K562 (cell line): ENCODE data around the gene MMRN2. TPM values are rescaled to one million over a fixed set of nuclear protein-coding genes. Genes with fewer than 3 reads are reported as not detected.

Experiments used
- ARID1B ChIP-seq: fragments of 450-650 bp; IDR thresholded peaks from 2 replicates; pipeline ENCODE4 v1.6.1; 2016; ENCODE audit warnings: antibody characterized with exemption, mild to moderate bottlenecking, inconsistent platforms
- FOXP1 ChIP-seq: sonication (generic); formaldehyde crosslinking; IDR thresholded peaks from 2 replicates; pipeline ENCODE4 v1.8.0; 2022; ENCODE audit warnings: mild to moderate bottlenecking, missing genetic modification reagents
- HDAC6 ChIP-seq: IDR thresholded peaks from 2 replicates; pipeline ENCODE4 v1.6.1; 2012; ENCODE audit warnings: low read depth, mild to moderate bottlenecking, control low read depth, inconsistent platforms, low read length, moderate library complexity
- HDAC8 ChIP-seq: fragments of 450-650 bp; IDR thresholded peaks from 2 replicates; pipeline ENCODE4 v1.6.1; 2016; ENCODE audit warnings: mild to moderate bottlenecking, missing genetic modification characterization, moderate library complexity, missing compliant biosample characterization
- MEF2A ChIP-seq: IDR thresholded peaks from 2 replicates; pipeline ENCODE4 v1.6.1; 2011; ENCODE audit warnings: low read depth, mild to moderate bottlenecking, low read length, moderate library complexity; ENCODE audit not compliant: control insufficient read depth
- RBFOX2 ChIP-seq: fragments of 200-400 bp; formaldehyde crosslinking; IDR thresholded peaks from 2 replicates; pipeline ENCODE4 v1.6.1; 2017; ENCODE audit warnings: low read depth, mild to moderate bottlenecking, low read length, moderate library complexity
- REST ChIP-seq, 2 experiments: fragments of 450-650 bp; formaldehyde crosslinking in 1 of 2; IDR thresholded peaks; 2 replicates each; pipeline versions ENCODE4 v1.4.0 to v1.6.1; 2014 to 2020; ENCODE audit warnings: mild to moderate bottlenecking in 2 of 2, borderline replicate concordance in 1 of 2, low read depth in 1 of 2
- SMC3 ChIP-seq: conservative IDR thresholded peaks from 2 replicates; pipeline ENCODE4 v1.6.1; 2011; ENCODE audit warnings: low read depth, low read length, improper control_type of control experiment; ENCODE audit not compliant: insufficient read depth
- SUPT5H ChIP-seq: fragments of 450-650 bp; IDR thresholded peaks from 2 replicates; pipeline ENCODE4 v1.6.1; 2016
- TFAP4 ChIP-seq: sonication (generic); formaldehyde crosslinking; IDR thresholded peaks from 2 replicates; pipeline ENCODE4 v1.8.0; 2022; ENCODE audit warnings: missing genetic modification reagents, mild to moderate bottlenecking, moderate library complexity, borderline replicate concordance
- VEZF1 ChIP-seq: fragments of 200-800 bp; sonication (Bioruptor generic); IDR thresholded peaks from 2 replicates; pipeline ENCODE4 v1.6.1; 2017; ENCODE audit warnings: missing genetic modification characterization, missing compliant biosample characterization
- XRCC5 ChIP-seq: fragments of 200-400 bp; formaldehyde crosslinking; IDR thresholded peaks from 2 replicates; pipeline ENCODE4 v1.6.1; 2017; ENCODE audit warnings: low read depth, mild to moderate bottlenecking, low read length
- ZBTB34 ChIP-seq: fragments of 250-450 bp; sonication (Bioruptor Pico); IDR thresholded peaks from 2 replicates; pipeline ENCODE4 v1.8.0; 2021; ENCODE audit warnings: mild to moderate bottlenecking, moderate library complexity
- ZNF174 ChIP-seq: fragments of 250-450 bp; sonication (Bioruptor Pico); IDR thresholded peaks from 2 replicates; pipeline ENCODE4 v1.4.0; 2020; ENCODE audit warnings: mild to moderate bottlenecking
- ZNF23 ChIP-seq: fragments of 250-450 bp; sonication (Bioruptor Pico); IDR thresholded peaks from 2 replicates; pipeline ENCODE4 v1.4.0; 2020; ENCODE audit warnings: mild to moderate bottlenecking
- polyA plus RNA-seq, 8 experiments: library from polyadenylated mRNA; depleted of rRNA in 4 of 8; stranded (reverse) in 5 of 8; unstranded in 3 of 8; fragments of >200 nt; fragmentation: Nextera tagmentation in 2 of 8; fragmentation: Illumina TruSeq in 1 of 8; extraction: Ambion mirVana in 2 of 8; extraction: Trizol in 1 of 8; gene quantifications; 2 replicates each; pipeline versions ENCODE4 v1.2.1 to v1.2.3, GENCODE V29; 2011 to 2014; ENCODE audit warnings: inconsistent platforms in 1 of 8, missing spikeins in 1 of 8
- total RNA-seq, 7 experiments: library from RNA; depleted of rRNA in 6 of 7; stranded (reverse); fragments of >200 nt in 6 of 7; fragmentation: Illumina TruSeq in 2 of 7; extraction: Trizol in 2 of 7; gene quantifications; 2 replicates each; pipeline versions ENCODE4 v1.2.1 to v1.2.3, GENCODE V29; 2011 to 2021; ENCODE audit warnings: low replicate concordance in 1 of 7

The MMRN2 gene
- total and polyA plus RNA-seq, 9 of the 15 experiments (the other 6 are each of a cell fraction or from before 2014, with no cell fraction given), result 0.07 to 2.0 (median 1.2) TPM

- TF ChIP-seq REST (IDR thresholded peaks at IDR 0.05; ENCODE audit: borderline replicate concordance) (peak; percentile 85), REST (CRISPR knock-in tag; IDR thresholded peaks at IDR 0.05; ENCODE audit: low read depth) (no peak), HDAC6 (no peak), FOXP1 (CRISPR knock-in tag) (no peak), MEF2A (no peak), ARID1B (0 out of 2 replicates have a peak, but pooled peaks have one; percentile 17), ZNF23 (CRISPR knock-in tag) (no peak), SMC3 (peak; percentile 93), TFAP4 (CRISPR knock-in tag) (peak; percentile 77), ZNF174 (CRISPR knock-in tag) (no peak), ZBTB34 (CRISPR knock-in tag) (no peak), HDAC8 (tag) (no peak), XRCC5 (peak; percentile 70; the same call in 1 of the 2 replicates), SUPT5H (no peak), VEZF1 (CRISPR knock-in tag) (peak; percentile 88), RBFOX2 (peak; percentile 66)
These were observed 2.8 kb upstream of the MMRN2 start (continued) for GRCh38 chr10:86960003-86960862.
